Activated effector memory CD4-positive, alpha-beta T cell treated with anti-CD3 and anti-CD28 coated beads, Interleukin-2, amount 50 U/mL, for 16 hours (primary cell): Measurements from ENCODE around the gene MAT2A.
"Not testable (repeated sequence)": the region's sequence is repeated elsewhere in the genome, so short reads cannot be mapped to it uniquely, and the experiment has no call there.

Source experiments
- DNase-seq: peaks from one replicate; pipeline ENCODE4 v3.0.0-alpha.2; 2020

MAT2A gene

DNA sequence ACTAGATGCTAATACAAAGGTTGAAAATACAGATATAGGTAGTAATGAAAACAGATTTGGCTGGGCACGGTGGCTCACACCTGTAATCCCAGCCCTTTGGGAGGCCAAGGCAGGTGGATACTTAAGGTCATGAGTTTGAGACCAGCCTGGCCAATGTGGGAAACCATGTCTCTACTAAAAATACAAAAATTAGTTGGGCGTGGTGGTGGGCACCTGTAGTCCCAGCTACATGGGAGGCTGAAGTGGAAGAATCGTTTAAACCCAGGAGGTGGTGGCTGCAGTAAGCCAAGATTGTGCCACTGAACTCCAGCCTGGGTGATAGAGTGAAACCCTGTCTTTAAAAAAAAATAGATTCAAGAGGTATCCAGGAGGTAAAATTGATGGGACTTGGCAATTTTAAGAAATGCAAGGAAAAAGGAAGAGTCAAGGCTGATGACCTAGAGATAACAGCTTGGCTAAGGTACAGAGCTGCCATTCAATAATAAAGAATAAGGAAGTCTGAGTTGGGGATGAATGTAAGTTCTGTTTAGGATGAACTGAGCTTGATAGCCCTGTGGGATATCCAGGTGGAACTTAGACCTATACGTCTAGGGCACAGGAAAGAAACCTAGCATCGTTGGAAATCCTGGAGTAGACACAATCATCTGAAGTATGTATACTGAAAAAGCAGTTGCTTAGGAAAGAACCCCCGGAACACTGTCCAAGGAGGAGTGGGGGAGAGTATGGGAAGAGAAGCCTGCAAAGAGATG is 9.1 kb downstream of the MAT2A start:
- no peak for DNase-seq

DNA sequence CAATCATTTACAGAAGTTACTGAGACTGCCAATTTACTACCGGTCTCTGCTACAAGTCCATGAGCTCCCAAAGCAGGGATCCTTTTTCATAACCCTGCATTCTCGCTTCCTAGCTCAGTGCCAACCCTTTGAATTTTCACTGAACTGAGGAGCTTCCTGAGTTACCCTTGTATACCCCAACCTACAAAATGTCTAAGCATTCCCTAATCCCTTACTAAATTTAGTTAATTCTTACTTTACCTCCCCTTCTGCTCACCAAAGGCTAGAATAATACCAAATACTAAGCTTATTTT is 9.6 kb downstream of the MAT2A start:
- no peak for DNase-seq

DNA sequence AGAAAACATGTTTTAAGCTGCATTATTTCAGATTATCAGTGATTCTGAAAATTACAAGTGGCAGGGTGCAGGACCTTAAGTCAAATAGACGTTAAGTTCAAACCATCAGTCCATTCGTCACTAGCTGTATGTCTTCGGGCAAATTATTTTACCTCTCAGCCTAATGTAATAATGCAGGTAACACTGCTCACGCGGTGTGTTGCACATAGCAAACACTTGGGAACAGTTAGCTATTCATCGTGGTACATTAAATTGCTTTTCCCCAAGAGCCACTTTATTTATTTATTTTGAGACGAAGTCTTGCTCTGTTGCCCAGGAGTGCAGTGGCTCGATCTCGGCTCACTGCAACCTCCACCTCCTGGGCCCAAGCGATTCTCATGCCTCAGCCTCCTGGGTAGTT is 10.1 kb downstream of the MAT2A start:
- no peak for DNase-seq

DNA sequence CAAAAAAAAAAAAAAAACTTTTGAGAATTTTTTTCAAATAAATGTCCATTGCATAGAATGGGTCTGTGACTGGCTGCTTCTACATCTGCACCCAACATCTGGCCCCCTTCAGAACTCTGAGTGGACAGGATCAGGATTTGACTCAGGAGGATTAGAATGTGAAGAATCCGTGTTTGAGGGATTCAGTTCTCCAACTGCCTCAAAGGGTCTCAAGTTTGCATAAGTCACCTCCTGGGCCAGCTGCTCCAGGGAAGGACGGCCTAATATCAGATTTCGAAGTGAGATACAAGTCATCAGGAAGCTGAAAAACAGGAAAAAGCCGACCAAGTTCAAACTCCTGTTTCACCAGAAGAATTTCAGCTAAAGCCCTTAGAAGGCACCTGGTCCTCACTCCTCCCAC is 10.9 kb downstream of the MAT2A start:
- DNase-seq = no peak

DNA sequence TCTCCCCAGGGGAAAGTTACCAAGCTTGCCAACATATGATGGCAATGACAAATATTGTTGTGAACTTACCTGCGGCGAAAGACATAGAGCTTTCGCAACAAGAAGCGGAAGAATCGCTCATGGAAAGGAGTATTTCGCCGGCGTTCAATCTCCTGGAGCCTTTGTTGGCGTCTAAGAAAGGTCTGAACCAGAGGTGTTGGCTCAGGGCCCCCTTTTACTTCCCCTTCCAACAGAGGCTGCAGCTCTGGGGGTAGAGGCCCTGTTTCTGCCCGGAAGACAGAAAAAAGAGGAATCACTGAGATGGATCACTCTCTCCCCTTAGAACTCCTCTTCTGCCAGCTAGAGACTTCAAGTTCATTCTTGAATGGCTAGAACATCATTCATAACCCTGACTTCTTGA is 11.5 kb downstream of the MAT2A start:
- DNase-seq = no peak

DNA sequence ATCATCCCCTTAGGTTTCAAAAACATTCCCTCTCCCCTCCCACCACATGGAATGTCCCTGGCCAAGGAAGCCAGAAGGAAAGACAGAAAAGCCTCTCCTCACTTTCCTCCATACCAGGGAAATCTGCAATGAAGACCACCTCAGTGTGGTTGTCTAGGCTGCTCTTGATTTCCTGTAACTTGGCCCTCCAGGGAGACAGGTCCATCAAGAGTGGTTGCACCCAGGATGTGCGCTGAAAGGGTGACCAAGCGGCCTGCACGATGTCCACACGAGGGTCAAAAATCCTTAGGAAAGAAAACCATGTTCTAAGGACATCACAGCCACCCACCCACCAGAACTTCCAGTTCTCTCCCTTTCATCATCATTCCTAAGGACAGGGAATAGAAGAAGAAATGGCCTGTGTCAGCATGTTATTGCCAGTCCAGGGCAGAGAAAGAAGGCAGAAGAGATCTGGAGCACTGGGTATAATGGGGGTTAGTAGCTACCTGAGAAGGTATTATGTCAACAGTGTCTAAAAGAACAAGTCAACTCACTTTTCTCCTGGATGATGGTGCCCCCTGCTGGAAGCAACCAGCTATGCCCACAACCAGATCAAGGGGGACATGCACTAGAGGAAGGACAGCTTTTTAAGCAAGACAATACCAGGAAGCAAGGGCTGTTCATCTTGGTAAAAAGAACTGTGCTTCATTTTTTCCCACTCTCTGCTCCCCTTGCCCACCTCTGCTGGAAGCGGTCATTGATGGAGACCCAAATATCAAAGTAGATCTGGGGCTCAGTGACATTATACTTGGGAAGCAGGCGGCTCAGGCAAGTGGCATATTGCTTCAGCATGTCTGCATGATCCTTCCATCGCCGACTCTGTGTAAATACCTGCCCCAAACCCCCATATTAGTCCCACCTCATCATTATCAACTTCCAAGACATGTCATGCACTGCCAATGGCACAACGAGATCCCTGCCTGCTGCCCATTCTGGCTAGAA is 13.0 kb downstream of the MAT2A start:
- peak; percentile 94 for DNase-seq

DNA sequence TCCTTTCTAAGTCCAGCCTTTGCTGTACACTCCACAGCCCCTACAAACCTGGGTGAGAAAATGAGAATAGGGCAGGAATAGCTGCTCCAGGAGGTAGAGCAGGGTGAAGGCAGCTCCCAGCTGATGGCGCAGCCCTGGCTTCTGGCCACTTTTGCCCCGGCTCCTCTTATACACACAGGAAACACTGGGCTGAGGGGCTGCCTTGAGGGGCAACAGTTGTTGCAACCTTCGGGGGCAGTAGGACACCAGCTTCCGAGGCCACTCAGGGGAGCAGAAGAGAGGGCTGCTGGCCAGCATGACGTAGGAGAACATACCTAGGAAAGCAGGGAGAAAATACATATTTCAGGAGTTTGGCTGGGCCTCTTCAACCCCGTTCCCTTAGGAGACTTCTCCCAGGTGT is 14.2 kb downstream of the MAT2A start:
- no peak for DNase-seq

DNA sequence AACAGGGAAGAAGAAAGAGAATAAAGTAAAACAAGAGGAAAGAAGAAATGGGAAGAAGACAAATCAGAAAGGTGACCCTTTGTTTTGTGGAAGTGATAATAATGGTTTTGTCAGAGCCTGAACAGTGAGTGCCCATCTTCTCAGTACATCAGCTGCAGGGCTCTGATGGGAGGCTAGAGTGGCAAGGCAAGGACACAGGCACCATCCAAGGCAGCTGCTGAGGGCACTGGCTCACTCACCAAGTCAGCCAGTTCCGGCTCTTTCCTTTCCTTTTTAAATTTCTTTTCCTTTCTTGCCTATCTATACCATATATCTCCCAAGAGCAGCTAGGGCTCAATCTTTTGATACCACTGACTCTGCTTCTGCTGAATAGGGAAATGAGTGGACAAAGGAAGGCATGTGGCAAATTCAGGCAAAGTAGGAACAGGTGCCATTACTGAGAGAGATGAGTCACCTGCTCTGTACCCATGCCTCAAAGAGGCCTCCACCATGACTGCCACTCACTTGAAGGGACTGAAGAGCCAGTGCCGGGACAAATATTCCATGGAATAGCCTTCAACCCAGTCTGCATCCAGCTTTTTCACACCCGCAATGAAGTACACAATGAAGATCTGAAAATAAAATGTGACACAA is 16.1 kb downstream of the MAT2A start:
- no peak for DNase-seq

DNA sequence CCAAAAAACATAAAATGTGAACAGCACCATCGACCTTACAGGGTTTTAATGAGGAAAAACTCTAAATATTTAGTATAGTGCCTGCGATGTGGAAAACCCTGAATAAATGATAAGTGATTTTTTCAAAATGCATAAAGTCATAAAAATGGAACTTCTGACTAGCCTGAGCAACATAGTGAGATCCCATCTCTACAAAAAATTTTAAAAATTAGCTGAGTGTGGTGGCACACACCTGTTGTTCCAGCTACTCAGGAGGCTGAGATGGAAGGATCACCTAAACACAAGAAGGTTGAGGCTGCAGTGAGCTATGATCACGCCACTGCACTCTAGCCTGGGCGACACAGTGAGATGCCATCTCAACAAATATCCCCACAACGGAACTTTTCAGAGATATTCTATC is 18.2 kb downstream of the MAT2A start:
- DNase-seq = no peak

DNA sequence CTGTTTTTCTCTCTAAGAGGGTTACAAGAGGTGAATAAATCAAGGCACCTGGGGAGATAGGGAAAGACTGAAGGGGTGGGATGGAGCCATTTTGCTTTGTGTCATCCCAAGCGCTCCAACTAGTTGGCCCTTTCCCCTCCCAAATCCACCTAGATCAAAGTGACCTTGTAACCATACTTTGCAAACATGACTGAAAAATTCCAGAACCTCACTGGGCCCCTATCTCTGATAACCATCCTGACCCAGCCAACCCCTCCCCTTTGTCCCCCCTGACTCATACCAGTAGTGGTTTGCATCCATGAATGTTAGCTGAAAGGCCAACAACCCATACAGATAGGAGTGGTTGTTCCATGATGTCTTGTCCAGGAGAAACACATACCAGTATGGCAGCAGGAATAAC is 19.2 kb downstream of the MAT2A start:
- DNase-seq = no peak

DNA sequence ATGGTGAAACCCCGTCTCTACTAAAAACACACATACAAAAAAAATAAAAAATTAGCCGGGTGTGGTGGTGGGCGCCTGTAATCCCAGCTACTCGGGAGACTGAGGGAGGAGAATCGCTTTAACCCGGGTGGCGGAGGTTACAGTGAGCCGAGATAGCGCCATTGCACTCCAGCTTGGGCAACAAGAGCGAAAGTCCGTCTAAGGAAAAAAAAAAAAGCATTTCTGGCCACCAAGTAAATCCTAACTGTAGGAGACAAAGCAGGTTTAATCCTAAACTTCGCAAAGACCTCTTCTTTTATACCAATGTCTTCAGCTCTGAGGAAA is 21.4 kb downstream of the MAT2A start:
- DNase-seq = not testable (repeated sequence)

DNA sequence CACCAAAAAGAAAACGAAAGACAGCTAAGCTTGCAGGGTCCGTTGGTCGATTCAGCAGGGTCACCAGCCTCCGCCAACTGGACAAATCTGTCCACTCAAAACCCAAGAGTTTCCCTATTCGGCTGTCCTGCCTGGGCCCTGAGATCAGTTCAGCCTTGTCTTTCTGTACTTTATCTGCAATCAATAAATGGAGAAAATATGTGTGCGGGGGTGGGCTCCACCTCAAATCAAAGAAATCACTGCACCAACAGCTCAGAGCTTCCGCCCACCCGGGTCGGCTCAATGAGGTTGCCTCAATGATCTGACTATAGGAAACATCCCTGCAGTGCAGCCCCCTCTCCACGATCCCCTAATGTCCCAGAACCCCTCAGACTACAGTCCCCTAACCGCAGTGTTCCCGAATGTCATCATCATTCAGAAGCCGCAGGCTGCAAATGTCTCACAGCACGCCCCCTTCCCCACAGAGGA is 21.9 kb downstream of the MAT2A start:
- no peak for DNase-seq

DNA sequence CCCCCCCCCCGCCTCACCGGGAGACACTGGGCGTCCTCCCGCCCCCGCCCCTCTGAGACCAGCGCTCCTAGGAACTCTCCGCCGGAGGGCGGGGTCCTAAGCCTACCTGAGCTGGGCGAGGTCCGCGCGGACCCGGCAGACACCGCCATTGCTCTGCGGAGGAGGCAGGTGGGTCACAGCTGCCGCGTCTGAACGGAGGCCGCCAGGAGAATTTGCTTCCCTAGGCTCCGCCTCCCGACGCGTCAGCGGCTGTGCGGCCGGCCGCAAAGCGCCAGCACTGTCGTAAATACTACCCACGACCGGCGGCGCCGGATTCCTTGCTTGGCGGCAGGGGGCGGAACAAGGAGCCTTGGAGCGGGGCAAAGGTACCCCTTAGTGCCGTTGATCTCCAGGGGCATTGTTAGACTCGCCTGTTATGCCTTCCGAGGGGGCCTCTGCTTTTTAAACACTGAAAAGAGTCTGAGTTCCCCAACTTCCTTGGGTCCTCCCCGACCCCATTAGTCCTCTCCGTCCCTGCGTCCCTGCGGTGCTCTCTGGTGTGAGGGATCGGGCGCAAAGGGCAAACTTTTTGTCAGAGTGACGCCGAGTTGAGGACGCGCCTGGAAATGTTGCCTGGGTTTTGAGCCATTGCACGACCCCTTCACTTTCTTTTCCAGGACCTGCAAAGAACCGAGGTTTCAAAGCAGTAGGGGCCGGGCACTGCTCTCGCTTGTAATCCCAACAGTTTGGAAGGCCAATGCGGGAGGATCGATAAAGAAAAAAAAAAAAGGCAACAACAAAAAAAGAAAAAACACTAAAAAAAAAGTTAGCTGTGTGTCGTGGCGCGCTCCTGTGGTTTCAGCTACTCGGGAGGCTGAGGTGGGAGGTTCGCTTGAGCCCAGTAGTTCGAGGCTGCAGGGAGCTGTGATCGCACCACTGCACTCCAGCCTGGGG is 22.6 kb downstream of the MAT2A start, which contains the start of gene GGCX:
TSS of gene GGCX (minus strand) at position 214 of the 933 bp plus-strand sequence. CDS start at position 149, 65 bp downstream.
- DNase-seq = peak; percentile 98

DNA sequence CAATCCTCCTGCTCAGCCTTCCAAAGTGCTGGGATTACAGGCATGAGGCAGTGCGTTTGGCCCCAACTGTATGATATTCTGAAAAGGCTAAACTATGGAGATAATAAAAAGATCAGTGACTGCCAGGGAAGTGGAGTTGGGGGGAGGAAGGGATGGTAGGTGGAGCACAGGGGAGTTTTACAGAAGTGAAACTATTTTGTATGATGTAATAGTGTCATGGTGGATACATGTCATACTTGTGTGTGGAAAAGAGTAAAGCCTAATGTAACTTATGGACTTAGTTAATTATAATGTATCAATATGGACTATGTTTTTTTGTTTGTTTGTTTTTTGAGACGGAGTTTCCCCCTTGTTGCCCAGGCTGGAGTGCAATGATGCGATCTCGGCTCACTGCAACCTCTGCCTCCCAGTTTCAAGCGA is 25.2 kb downstream of the MAT2A start:
- no peak for DNase-seq

DNA sequence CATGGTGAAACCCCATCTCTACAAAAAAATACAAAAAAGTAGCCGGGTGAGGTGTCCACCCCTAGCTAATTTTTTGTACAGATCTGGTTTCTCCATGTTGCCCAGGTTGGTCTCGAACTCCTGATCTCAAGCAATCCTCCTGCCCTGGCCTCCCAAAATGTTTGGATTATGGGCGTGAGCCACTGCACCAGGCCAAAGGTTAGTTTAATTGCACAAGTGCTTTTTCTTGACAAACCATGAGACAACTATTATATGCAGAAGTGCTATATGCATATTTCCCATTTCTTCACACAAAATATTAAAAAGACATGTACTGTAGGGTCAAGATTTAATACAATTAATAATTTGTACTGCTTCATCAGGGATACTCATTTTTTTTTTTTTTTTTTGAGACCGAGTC is 27.3 kb downstream of the MAT2A start:
- no peak for DNase-seq

DNA sequence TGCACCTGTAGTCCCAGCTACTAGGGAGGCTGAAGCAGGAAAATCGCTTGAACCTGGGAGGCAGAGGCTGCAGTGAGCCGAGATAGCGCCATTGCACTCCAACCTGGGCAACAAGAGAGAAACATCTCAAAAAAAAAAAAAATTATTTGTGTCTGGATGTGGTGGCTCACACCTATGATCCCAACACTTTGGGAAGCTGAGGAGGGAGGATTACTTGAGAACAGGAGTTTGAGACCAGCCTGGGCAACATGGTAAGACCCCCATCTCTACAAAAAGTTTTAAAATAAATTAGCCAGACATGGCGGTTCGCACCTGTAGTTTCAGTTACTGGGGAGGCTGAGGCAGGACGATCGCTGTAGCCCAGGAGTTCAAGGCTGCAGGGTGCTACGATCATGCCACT is 36.8 kb downstream of the MAT2A start:
- no peak for DNase-seq

DNA sequence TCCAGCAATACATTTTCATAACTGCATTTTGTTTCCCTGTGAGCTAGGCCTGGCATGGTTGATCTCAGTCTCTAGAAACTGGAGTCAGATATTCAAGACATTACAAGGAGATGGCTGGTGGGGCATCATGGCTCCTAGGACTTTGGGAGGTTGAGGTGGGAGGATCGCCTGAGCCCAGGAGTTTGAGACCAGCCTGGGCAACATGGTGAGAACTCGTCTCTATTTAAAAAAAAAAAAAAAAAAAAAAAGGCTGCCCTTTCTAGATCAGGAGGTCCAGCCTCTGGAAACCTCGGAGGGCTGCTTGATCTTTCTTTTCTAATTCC is 38.1 kb downstream of the MAT2A start:
- no peak for DNase-seq

DNA sequence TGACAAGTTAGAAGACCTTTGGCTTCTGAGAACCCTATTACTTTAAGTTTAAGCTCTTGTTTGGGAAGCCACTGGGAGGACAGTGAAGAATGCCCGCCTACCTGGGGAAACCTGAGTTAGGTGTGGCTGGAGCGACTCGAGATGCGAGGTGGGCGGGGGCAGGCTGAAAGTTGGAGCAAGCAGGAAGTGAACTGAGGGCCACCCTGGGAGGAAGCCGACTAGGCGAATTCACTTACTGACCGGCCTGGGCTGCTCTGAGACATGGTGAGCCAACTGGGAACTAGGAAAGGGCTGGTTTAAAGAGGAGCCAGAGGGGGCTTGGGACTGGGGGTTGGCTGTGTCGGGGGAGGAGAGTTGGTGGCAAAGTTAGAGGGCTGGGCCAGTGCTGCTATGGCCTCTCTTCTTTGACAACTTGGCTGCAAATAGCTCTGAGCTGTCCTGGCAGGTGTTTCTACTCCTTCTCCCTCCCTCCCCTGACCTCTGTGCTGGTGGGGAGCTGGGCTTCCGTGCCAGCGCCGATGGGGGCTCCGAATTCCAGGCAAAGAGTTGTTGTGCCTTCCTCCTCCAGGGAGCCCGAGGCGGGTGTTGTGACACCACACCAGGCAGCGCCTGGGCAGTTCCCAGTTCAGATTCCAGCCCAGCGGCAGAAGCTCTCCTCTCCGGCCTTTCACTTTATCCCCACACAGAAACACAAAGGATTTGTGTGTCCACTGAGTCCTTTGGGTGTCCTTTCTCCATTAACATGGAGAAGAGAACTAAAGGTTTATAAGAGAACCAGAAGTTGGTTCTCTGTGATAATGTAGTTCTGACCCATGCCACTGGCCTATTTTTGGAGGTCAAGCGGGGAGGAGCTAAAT is 38.6 kb downstream of the MAT2A start, which contains the start of gene VAMP8:
TSS of gene VAMP8 (plus strand) at position 201 of the 857 bp plus-strand sequence. CDS start at position 262, 61 bp downstream.
- DNase-seq = peak; percentile 88

DNA sequence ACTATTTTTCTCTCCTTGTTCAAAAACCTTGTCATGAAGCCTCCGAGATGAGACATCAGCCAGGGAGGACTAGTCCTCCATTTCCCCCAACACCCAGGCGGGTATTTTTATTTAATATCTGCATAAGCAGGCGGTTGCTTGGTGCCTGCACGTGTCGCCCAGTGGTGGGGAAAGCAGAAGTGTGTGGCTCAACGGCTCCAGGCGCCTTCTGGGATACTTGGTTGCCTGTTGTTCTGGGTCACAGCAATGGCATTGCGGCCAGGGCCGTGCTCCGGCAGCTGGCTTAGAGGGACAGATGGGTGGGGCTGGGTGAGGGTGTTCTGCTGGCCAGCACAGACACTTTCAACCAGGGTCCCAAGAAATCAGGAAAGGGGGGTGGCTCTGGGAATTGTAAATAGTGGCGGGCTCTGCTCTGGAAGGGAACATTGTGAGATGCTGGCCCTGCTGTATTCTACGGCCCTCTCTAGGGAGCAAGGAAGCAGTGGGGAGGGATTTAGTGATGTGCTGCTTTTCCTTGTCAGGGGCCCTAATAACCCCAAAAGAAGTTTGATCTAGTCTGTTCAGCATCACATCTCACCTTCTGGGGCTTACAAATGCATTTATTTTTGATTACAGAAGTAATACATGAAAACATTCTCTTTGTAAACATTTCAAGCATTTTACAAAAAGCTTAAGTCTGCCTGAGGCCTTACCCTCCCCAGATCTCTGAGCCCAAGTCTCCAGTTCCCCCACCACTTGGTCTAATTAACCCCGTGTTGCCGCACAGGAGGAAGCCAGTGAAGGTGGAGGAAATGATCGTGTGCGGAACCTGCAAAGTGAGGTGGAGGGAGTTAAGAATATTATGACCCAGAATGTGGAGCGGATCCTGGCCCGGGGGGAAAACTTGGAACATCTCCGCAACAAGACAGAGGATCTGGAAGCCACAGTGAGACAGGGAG is 39.5 kb downstream of the MAT2A start:
- DNase-seq = no peak

DNA sequence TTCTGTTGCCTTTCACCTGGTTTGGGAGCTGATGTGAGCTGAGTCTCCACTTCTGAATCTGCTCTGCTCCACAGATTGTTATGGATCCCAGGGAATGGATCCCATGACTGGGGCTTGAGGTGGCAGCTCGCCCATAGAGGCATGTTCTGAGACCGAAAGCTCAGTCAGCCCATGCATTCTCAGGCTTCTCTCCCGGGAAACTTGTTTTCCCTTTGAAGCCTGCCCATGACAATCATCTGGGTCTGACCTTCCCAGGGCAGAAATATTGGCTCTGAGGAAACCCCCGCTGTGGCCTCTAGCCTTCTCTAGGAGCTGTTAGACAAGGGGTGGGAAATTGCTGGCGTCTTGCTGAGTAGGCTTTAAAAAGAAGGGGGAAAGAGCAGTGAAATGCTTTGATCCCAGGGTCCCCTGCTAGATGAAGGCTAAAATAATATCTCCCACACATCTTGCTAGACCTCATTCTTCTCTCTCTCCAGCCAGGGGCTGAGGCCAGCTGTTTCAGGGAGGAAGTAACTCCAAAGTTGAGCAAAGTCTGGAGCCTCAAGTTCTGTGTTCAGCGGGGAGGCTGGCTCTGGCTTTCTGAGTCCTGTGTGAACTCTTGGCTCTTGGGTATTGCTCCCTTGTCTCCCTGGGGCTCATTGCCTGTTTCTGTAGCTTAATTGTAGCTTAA is 40.4 kb downstream of the MAT2A start:
- no peak for DNase-seq
